GM21528 (cell line): ENCODE data around the gene ISL2.

Experiments
- ATAC-seq: cut with Tn5 transposase; IDR thresholded peaks from one replicate; pipeline ENCODE4 v1.9.1; 2021; ENCODE audit warnings: mild to moderate bottlenecking, moderate library complexity; ENCODE audit not compliant: unreplicated experiment, low FRiP score

ISL2 gene

DNA sequence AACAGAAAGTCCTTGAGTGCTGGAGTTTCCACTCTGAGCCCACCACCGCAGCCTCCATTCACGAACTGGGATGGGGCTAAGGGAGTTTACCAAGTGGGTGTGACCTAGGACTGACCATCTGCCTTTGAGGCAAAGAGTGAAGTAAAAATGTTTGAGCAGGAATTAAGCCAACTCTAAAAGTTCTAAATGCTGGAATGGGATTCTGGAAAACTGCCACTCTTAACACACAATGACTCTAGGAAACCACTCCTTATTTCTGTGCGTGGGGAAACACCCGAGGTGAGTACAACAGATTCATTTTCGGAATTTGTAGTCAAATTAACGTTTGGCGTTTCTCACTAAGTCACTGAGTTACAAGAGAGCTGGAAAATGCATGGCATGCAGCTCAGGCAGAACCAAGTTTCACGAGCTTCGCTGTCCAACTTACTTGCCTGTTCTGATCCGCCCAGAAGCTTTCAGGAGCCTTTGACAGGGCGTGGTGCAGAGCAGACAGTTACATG, 31.6 kb downstream of the ISL2 start:
- ATAC-seq: no peak

DNA sequence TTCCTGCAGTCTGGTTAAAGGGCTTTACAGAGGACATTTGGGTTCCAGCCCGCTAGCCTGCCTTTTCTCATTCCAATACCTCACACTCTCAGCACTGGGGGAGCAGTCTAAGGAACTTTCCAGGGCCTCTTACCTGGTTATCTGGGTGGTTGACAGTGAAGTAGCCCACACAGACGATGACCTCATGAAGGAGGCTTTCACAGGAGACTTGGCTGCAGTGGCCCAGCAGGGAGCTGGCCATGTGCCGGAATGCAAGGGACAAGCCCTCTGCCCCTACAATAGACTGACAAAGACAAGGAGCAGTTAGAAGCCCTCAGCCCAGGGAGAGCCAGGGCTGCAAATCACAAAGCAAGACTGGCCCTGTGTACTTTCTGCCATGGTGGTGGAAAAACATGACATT, 39.5 kb downstream of the ISL2 start:
- no peak for ATAC-seq

- no peak for ATAC-seq
Measured at GRCh38 chr15:76376816-76377215, 40.2 kb downstream of the ISL2 start.

DNA sequence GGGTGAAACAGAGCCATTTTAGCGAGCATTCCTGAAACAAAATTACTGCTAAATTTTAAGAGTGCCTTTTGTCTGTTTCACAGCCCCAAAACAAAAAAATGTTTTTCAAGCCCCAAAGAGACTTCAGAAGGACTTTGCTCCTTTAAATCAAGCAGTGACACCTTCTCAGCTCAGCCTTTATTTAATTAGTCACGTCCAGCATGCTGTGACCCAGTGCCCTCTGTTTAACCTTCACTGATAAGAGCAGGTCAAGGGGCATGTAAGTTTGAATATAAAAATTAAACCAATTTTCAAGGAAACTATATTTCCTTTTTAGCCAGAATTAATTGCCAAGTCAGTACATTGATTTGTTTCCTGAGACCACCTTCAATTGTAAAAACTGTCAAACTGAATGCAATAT, 40.6 kb downstream of the ISL2 start:
- no peak for ATAC-seq

DNA sequence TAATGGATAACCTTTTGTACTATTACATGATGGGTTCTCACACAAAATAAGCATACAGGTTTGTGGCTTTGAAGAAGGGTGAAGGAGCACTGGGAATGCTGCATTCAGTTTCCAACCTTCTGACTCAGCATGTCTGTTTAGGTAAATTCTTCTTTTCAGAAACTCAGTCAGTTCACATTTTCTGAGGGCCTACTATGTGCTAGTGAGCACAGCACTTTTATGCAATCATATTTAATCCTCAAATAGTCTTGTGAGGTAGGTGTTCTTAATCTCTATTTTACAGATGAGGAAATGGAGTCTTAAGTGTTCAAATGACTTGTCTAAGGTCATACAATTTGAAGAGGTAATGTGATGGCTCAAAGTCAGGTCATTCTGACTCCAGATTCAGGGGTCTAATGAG, 41.2 kb downstream of the ISL2 start:
- no peak for ATAC-seq

GRCh38 chr15:76378691-76379090, 42.1 kb downstream of the ISL2 start:
- no peak for ATAC-seq

- ATAC-seq: no peak
Measured at GRCh38 chr15:76380249-76380648, 43.7 kb downstream of the ISL2 start.

DNA sequence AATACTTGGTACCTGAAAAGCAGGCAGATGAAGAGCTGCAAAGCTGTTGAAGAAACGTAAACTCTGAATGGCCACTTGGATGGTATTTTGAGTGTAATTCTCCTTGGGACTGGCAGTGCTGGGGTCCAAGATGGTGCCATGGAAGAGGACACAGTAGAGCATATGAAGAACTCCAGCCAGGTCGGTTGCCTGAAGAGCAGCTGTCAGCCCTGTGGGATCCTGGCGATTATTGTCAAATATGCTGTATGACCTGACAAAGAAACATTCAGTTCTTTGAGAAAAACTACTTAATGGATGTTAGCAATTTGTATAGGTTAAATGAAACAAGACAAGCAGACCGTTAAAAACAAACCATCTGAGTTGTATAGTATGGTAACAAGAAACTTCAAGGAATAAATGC, 44.8 kb downstream of the ISL2 start:
- no peak for ATAC-seq

DNA sequence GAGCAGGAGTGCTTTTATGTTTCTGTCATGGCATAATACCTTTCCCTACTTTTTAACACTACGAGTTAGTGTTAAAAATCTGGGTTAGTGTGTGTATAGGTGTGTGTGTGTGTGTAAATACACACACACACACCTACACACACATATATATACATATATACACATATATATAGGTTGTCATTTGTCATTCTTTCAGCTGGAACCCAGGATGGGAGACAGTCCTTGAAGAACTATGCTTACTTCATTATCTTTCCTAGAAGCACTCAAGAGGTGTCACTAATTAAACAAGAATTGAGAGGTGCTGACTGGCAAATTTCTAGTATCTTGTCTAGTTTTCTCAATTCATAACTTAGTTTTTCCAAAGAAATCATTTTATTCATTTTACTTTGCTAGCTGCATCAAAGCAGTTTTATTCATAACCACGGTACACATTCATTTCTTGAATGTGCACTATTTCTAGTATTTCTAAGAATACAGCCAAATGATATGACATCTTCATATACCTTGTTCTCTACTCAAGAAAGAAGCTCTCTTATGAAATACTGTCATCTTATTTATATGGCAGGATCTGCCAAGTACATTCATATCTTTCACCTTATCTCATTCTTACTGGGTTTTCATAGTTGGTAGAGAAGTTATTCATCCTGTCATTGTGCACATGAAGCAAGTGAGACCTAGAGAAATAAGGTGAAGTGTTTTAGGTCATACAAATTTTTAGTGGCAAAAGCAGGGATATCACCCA, 46.6 kb downstream of the ISL2 start:
- ATAC-seq: no peak

GRCh38 chr15:76384409-76384808, 47.8 kb downstream of the ISL2 start:
- no peak for ATAC-seq

- no peak for ATAC-seq
Measured at GRCh38 chr15:76386178-76386577, 49.6 kb downstream of the ISL2 start.

- ATAC-seq: no peak
Measured at GRCh38 chr15:76386926-76387325, 50.4 kb downstream of the ISL2 start.

DNA sequence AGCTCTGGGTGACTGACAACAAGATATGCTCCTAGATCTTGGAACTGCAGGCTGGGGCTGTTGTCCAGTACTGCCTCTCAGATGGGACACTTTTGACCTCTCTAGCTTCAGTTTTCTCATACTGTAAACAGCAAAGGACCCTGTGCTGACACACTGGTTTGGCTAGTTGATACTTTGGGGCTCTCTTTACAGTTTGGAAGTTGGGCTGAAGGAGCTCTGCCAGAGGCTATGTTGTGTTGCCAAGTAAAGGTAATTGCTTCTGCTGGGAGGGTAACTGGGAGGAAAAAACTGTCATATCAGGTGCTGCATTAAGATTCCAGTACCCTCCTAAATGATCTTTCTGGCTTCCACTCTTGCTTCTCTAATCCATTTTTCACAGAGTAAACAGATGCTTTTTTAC, 54.0 kb downstream of the ISL2 start:
- ATAC-seq: no peak

GRCh38 chr15:76391309-76391708, 54.7 kb downstream of the ISL2 start:
- no peak for ATAC-seq

DNA sequence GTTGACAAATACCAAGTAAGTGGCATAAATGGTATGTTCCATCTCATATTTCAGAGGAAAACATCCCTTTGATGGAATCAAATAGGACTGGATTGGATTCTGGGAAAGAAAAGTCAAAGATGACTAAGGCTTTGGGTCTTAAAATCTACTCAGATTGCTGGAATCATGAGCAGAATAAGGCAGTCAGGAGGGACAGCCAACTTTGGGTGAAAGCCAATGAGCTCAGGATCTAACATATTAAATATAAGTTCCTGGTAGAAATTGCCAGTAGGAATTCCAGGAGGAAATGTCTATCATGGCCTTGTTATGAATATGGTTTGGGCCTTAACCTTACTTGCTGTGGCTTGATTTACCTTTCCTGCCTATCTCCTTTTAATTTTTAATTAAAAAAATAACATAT, 55.3 kb downstream of the ISL2 start:
- no peak for ATAC-seq
